22Rv1 (cell line): Measurements from ENCODE around the gene KNG1.

Experiments
- CTCF ChIP-seq: fragments of 450-650 bp; IDR thresholded peaks from 2 replicates; pipeline ENCODE4 v1.5.1; 2017; ENCODE audit warnings: mild to moderate bottlenecking
- ZFX ChIP-seq: fragments of 450-650 bp; IDR thresholded peaks from 2 replicates; pipeline ENCODE4 v1.6.1; 2017; ENCODE audit warnings: antibody characterized with exemption, borderline replicate concordance

GRCh38 chr3:186785495-186786018, 68.4 kb downstream of the KNG1 start:
- TF ChIP-seq CTCF (no peak), ZFX (no peak)
